ENCODE data around the gene IPO4. TPM values are rescaled to one million over a fixed set of nuclear protein-coding genes. Genes with fewer than 3 reads are reported as not detected.

IPO4 gene
- total and polyA plus RNA-seq, 10 of the 15 experiments (the other 5 are each of a cell fraction or from before 2014, with no cell fraction given) = 7.8 to 139 (median 37.6) TPM

- TF ChIP-seq EZH2 (IDR thresholded peaks at IDR 0.05; ENCODE audit: borderline replicate concordance, control insufficient read depth, low read depth, low read length) (no peak), REST (IDR thresholded peaks at IDR 0.05; ENCODE audit: low read depth, low read length) (peak; percentile 56; the same call in 1 of the 2 replicates), CBX5 (IDR thresholded peaks at IDR 0.05; ENCODE audit: low read depth) (no peak), NR2F1 (conservative IDR thresholded peaks at IDR 0.05) (peak; percentile 82), SMARCA5 (IDR thresholded peaks at IDR 0.05) (peak; percentile 90), ASH2L (IDR thresholded peaks at IDR 0.05; ENCODE audit: borderline replicate concordance, low read depth) (no peak), HSF1 (IDR thresholded peaks at IDR 0.05; ENCODE audit: low read depth, low read length) (peak; percentile 72; the same call in 1 of the 2 replicates), CHD4 (IDR thresholded peaks at IDR 0.05) (no peak), POLR2AphosphoS5 (IDR thresholded peaks at IDR 0.05; ENCODE audit: low read length) (peak; percentile 99), BMI1 (IDR thresholded peaks at IDR 0.05; ENCODE audit: borderline replicate concordance) (no peak), ZBED1 (IDR thresholded peaks at IDR 0.05; ENCODE audit: borderline replicate concordance) (peak; percentile 88), IKZF1 (conservative IDR thresholded peaks at IDR 0.05) (peak; percentile 84), MEF2A (IDR thresholded peaks at IDR 0.05; ENCODE audit: insufficient read depth, low read depth, low read length) (0 out of 2 replicates have a peak, but pooled peaks have one; percentile 30), NFIC (IDR thresholded peaks at IDR 0.05; ENCODE audit: low read depth, low read length) (peak; percentile 67), MTA2 (IDR thresholded peaks at IDR 0.05; ENCODE audit: low read depth) (0 out of 2 replicates have a peak, but pooled peaks have one; percentile 12), JUND (IDR thresholded peaks at IDR 0.05; ENCODE audit: low read depth, low read length) (no peak), SPI1 (IDR thresholded peaks at IDR 0.05; ENCODE audit: borderline replicate concordance, insufficient read depth, low read depth, low read length) (peak; percentile 93), BCL11A (IDR thresholded peaks at IDR 0.05; ENCODE audit: low read depth, low read length) (no peak), PML (IDR thresholded peaks at IDR 0.05; ENCODE audit: low read length) (peak; percentile 99), CHD1 (IDR thresholded peaks at IDR 0.05; ENCODE audit: low read depth, low read length) (no peak; the same call in none of the 2 replicates), RBBP5 (conservative IDR thresholded peaks at IDR 0.05) (no peak), MXI1 (IDR thresholded peaks at IDR 0.05; ENCODE audit: low read depth, low read length) (peak; percentile 50; the same call in 1 of the 2 replicates), IRF4 (IDR thresholded peaks at IDR 0.05; ENCODE audit: low read depth, low read length) (peak; percentile 59), PAX8 (IDR thresholded peaks at IDR 0.05) (no peak), SUZ12 (IDR thresholded peaks at IDR 0.05; ENCODE audit: unreplicated experiment) (no peak), IRF3 (IDR thresholded peaks at IDR 0.05) (peak; percentile 16; the same call in 1 of the 2 replicates)
These were observed 27.5 kb downstream of the IPO4 start, which contains the start of gene IRF9 (continued) for GRCh38 chr14:24160850-24161804.

All from GM12878 (cell line).